T-helper 22 cell (primary cell): ENCODE measurements around the gene MSH6.

ENCODE experiments used
- DNase-seq: peaks from one replicate; pipeline ENCODE4 v3.0.0-alpha.2; 2020; ENCODE audit warnings: low read depth

MSH6 gene, protein sequence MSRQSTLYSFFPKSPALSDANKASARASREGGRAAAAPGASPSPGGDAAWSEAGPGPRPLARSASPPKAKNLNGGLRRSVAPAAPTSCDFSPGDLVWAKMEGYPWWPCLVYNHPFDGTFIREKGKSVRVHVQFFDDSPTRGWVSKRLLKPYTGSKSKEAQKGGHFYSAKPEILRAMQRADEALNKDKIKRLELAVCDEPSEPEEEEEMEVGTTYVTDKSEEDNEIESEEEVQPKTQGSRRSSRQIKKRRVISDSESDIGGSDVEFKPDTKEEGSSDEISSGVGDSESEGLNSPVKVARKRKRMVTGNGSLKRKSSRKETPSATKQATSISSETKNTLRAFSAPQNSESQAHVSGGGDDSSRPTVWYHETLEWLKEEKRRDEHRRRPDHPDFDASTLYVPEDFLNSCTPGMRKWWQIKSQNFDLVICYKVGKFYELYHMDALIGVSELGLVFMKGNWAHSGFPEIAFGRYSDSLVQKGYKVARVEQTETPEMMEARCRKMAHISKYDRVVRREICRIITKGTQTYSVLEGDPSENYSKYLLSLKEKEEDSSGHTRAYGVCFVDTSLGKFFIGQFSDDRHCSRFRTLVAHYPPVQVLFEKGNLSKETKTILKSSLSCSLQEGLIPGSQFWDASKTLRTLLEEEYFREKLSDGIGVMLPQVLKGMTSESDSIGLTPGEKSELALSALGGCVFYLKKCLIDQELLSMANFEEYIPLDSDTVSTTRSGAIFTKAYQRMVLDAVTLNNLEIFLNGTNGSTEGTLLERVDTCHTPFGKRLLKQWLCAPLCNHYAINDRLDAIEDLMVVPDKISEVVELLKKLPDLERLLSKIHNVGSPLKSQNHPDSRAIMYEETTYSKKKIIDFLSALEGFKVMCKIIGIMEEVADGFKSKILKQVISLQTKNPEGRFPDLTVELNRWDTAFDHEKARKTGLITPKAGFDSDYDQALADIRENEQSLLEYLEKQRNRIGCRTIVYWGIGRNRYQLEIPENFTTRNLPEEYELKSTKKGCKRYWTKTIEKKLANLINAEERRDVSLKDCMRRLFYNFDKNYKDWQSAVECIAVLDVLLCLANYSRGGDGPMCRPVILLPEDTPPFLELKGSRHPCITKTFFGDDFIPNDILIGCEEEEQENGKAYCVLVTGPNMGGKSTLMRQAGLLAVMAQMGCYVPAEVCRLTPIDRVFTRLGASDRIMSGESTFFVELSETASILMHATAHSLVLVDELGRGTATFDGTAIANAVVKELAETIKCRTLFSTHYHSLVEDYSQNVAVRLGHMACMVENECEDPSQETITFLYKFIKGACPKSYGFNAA (N-terminal part only)

DNA sequence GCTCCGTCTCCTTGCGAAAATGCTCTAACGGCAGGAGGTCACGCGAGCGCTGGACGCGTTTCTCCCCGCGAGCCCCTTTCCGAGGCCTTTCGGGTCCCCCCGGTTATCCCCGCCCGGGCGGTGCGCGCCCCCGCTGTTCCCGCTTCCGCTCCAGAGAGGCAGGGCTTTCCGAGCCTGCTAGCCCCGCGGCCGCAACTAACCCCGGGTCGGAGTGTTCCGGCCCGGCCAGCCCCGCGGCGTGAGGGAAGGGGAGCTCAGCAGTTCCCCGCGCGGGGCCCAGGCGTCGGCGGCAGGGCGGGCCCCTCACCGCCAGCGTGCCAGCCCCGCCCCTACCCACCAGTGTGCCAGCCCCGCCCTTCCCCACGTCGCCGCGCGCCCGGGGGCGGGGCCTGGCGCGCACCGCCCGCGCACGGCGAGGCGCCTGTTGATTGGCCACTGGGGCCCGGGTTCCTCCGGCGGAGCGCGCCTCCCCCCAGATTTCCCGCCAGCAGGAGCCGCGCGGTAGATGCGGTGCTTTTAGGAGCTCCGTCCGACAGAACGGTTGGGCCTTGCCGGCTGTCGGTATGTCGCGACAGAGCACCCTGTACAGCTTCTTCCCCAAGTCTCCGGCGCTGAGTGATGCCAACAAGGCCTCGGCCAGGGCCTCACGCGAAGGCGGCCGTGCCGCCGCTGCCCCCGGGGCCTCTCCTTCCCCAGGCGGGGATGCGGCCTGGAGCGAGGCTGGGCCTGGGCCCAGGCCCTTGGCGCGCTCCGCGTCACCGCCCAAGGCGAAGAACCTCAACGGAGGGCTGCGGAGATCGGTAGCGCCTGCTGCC is at the start of gene MSH6:
MSH6 (plus strand) TSS at position 475 of the 815 bp plus-strand sequence; CDS start at position 564, 89 bp downstream.
- DNase-seq = peak; percentile 80

DNA sequence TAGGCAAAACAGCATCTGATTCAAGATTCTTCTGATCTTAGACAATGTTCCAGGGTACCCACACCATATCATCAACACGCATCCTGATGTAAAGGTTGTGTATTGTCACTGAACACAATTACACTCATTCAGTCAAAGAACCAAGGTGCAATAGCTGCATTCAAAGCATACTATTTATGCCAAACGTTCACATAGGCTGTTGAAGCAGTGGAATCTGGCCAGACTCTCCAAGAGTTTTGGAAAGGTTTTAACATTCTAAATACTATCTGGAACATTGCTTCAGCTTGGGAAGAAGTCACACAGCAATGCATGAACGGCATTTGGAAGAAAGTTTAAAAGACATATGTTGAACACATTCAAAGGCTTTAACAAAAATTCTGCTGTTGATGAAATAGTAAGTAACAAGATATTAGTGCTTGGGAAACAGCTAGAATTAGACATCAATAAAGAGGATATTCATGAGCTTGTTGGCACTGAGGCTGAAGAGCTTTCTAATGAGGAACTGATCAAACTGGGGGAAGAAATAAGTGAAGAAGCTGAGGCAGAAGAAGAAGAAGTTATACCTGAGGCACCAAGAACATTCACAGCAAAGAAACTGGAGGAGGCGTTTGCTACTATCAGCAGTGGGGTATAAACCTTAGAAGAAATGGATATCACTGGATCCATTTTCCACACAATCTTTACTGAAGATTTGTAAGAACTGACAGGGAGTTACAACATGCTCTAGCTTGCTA is 47.6 kb upstream of the MSH6 start:
- DNase-seq = no peak

DNA sequence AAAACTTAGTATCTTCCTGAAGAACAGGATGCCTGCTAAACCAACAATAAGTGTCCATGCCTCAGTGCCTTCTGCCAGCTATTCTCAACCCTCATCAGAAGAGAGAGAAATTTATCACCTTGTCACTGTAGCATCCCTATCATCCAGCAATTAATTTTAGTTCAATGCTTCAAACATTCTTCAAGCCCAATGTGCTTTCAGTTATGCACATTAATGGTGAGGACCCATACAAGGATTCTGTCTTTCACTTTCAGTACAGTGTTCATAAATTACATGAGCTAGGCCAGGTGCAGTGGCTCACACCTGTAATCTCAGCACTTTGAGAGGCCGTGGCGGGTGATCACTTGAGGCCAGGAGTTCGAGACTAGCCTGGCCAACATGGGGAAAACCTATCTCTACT is 47.0 kb upstream of the MSH6 start:
- no peak for DNase-seq

DNA sequence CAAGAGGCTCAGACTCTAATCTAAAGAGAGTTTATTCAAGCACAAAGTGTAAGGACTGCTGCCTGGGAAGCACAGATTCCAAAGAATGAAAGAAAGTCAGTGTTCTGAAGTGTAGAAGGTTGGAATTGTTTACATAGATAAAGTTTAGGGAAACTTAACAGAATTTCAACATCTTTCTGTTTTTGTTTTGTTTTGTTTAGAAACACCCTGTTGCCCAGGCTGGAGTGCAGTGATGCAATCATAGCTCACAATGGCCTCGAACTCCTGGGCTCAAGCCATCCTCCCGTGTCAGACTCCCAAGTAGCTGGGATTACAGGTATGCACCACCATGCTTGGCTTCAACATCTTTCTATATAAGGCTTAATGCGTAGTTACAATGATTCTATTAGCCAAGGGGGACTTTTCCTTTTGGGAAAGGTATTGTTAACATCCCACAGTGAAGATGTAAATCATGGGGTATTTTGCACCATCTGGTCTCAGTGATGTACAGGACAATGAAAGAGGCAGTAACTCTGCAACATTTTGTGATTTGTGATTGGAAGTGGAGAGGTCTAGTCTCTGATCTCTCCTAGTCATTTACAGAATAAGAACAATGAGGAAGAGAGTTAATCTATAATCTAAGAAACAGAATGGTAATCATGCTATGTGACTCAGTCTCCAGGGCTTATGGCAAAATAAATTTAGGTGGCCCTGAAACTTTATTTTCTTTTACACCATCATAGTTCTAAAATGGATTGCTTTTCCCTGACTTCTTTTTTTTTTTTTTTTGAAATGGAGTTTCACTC is 45.6 kb upstream of the MSH6 start:
- DNase-seq = no peak

DNA sequence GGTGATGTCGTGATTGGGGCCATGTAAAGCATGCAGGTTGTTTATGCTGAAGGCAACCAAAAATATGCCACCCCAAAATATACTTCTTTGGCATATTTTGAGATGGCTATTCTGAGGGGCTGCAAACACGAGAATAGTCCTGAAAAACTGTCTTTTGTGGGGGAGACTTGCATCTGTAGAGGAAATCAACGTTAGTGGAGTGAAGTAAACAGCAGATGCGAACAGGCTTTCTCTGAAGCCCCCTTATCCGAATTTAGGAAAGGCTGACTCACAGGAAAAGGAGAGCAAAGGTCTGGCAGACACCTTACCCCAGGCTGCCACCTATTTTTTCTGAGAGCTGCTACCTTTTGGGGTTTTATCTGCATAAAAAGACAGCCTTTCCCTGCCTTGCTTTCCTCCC is 44.6 kb upstream of the MSH6 start:
- DNase-seq = no peak

DNA sequence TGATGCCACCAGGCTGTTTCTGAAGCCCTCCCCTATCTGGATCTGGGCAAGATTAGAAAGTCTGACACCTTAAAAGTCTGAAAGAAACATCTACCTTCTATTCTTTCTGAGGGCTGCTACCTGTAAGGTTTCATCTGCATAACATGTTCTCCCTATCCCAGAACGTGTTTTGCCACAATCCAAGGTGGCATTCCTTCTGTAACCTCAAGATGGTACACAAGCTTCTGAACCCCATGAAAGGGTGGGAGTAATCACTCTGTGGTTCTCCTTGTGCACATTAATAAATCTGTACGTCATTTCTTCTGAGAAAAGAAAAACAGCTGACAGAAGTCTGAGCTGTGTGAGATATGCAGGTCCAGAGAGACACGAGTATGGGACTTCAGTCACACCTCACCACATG is 41.8 kb upstream of the MSH6 start:
- no peak for DNase-seq

DNA sequence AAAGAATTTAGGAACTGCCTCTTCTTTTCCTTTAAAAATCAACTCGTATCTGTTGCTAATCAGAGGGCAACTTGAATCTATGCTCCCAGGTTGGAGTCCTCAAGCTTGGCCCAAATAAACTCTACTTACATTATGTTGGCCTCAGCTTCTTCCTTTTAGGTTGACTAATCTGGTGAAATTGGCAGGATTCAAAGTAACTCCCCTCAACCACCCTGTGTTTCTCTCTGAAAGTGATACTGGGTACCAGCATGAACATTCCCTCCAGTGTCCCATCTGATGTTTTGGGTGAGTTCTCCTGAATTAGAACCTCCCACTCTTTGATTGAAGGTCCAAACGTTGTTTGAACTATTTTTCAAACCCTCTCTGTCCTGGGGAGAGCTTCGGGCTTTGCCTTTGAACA is 41.3 kb upstream of the MSH6 start:
- DNase-seq = no peak

DNA sequence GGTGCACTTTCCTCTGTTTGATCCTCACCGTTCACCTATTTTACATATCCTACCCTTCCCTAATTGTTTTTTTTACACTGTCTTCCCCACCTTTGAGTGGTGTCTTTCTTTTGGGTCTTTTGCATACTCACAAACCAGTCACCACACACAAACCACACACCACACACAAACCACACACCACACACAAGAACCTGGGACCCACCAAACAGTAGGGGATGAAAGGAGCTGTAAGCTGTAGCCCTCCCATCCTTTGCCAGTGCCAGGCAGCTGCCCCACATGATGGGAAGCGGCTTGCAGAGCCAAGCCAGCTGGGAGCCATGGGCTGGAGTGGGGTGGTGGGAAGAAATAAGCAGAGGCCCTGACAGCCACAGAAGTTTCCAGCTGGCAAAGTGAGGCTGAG is 38.9 kb upstream of the MSH6 start:
- DNase-seq = no peak

DNA sequence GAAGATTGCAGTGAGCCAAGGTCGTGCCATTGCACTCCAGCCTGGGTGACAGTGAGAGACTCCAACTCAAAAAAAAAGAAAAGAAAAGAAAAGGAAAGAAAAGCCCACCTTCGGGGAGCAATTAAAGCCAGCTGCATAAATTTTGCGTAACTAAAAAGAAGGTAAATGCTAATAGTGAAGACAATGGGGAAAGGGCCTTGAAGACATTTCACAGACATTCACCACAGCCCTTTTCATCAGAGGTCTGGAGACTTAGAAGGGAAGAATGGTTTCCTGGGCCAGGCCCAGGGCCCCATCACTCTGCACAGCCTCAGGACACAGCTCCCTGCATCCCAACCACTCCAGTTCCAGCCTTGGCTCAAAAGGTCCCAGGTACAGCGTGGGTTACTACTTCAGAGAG is 35.1 kb upstream of the MSH6 start:
- no peak for DNase-seq

DNA sequence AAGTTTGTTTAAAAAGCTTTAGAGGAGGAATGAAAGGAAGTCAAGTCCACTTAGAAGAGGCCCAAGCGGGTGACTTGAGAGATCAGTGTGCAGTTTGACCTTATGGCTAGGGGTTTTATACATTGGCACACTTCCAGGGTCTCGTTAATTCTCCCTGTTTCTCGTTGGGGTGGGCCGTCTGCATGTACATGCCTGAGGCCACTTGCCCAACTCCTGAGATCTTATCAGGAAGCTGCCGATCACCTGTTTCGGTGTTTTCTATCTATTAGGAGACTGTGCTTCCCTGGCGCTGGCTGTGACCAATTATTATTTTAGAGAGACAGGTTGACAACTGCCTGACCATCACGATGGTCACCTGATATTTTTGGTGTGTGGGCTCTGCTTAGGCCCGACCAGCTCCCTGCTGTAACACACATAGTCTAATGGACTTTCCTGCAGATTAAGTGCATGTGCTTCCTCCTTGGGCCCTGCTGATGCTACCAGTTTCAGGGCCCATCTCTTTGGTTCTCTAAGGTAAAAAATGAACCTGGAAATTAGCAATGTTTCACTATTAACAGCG is 31.0 kb upstream of the MSH6 start:
- no peak for DNase-seq

DNA sequence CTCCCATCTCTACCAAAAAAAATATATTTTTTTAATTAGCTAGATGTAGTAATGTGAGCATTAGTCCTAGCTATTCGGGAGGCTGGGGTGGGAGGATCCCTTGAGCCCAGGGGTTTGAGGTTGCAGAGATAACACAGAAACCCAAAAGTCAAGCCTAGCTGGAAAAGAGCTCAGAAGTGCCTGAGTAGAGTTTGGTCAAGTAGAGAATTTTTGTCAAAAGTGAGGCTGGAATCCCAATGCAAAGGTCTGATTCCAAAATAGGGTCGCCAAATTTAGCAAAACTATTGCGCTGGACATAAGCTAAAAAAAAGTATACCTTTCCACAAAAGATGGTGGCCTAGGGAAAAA is 15.5 kb upstream of the MSH6 start:
- no peak for DNase-seq

DNA sequence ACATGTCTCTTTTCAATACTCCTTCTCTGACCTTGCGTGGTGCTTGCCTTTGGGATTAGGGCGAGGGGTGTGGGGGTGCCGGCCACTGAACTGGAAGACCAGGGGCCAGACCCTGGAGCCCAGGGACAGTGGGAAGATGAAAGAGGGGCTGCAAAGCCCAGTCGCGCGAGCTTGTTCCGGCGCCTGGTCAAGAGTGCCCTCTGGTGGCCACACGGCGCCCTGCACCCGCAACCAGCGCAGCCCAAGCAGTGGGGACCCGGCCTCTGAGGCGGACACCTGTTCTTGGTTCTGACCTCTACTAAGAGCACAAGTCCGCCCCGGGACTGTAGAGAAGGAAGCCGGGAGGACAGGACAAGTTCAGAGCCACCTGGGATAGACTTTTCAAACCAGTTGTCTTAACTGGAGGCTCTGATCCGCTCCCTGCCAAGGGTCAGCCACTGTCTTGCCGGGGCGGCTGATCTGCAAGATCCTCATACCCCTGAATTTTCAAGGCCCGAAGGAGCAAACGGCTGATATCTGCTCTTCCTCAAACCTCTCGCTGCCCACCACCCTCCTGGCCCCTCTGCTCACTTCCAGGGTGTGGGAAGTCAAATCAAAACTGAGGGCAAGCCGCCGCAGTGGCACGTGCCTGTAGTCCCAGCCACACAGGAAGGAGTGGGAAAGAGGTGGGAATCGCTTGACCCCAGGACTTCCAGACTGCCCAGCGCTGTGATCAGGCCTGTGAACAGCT is 14.9 kb upstream of the MSH6 start:
- DNase-seq = peak; percentile 24

DNA sequence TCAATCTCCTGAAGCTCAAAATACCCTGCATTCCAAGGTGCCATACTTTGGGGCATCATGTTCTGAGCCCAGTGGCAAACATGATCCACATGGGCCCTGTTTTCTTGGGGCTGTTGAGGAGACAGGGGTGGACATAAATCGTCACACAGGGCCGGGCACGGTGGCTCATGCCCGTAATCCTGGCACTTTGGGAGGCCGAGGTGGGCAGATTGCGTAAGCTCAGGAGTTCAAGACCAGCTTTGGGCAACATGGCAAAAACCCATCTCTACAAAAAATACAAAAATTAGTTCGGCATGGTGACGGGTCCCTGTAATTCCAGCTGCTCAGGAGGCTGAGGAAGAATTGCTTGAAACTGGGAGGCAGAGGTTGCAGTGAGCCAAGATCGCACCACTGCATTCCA is 13.6 kb upstream of the MSH6 start:
- no peak for DNase-seq

DNA sequence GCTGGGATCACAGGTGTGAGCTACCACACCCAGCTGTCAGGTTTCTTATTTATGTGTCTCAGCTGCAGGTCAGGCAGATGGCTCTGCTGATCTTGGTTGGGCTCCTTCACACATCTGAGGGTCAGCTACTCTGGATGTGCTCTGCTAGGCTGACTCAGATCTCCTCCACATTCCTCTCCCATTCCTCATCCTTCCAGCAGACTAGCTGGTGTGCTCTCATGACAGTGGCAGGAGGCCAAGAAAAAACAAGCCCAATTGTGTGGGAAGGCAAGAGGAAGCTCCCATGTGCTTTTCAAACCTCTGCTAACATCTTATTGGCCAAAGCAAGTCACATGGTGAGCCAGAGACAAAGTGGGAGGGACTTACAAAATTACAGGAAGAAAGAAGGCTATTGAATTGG is 11.7 kb upstream of the MSH6 start:
- DNase-seq = no peak

DNA sequence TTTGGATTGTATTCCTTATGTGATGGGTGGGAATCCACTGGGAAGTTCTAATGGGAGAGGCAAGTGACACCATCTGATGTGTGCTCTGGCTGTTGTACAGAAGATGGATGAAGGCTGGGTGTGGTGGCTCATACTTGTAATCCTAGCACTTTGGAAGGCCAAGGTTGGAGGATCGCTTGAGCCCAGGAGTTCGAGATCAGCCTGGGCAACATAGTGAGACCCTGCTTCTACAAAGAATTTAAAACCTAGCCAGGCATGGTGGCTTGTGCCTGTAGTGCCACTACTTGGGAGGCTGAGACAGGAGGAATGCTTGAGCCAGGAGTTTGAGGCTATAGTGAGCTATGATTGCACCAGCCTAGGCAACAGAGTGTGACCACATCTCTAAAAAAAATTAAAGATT is 10.6 kb upstream of the MSH6 start:
- DNase-seq = no peak

DNA sequence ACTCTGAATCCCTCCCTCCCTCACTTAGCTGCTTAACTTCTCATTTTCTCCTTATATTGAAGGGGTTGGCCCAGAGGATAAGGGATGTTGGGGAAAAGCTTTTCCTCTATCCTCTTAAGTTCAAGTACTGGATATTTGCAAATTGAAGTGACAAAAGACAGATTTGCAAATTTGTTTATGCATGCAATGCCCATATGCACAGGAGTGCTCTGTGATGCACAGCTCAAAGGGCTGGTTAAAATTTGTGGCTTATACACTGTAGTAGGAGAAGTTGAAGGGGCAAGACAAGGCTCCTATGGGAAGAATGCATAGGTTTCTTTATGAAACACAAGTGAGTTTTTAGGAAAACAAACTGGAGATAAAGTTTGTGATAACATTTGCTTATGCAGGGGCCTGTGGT is 8.4 kb upstream of the MSH6 start:
- no peak for DNase-seq

DNA sequence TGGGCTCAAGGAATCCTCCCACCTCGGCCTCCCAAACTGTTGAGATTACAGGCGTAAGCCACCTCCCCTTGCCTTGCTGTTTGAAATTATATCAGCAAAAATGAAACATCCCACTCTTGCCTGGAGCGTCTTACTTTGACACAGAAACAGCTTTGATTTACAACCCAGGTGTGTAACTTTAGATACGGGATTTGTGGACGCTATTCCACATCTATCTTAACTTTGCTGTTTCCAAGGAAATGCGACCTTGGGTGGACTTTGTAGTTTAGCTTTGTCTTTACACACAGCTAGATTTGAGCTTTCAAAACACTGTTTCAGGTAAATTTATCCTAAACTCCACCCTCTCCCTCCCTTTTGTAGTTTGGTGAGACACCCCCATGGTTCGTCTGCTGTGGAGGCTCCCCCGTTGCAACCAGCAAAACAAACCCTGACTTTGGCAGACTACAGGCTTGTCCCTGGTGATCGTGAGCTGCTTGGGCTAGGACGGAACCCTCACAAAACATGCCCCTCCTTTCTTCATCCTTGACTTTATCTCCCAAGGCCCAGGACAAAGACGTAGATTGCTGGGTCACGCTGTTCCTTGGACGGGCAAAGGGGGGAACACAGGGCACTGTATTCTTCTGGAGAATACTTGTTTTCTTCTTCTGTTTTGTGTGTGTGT is 5.5 kb upstream of the MSH6 start:
- DNase-seq = no peak

DNA sequence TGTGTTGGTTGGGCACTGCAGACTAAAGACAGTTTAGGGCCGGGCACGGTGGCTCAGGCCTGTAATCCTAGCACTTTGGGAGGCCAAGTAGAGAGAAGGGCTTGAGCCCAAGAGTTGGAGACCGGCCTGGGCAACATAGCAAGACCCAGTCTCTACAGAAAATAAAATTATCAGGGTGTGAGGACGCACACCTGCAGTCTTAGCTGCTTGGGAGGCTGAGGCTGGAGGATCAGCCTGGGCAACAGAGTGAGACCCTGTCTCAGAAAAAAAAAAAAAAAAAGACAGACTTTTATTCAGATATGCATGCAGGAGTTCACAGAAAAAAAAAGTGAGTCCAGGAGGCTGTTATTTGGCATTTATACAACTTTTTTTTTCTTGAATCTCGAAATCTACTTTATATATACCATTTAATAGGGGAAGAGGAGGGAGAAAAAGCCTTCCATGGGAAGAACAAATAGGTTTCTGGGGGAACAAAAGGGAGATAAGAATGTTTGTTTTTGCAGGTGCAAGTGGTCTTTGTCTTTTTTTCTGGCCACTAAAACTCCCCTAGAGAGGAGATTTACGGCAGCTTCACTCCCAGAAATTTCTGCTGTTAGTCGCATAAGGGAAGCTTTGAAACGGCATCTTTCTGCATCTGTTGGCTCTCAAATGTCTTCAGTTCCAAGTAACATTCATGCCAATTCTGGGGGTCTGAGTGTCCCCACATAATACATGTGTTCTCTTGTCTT is 4.1 kb upstream of the MSH6 start:
- no peak for DNase-seq
